Upper lobe of left lung (tissue), 4 donors: ENCODE measurements around the gene CAV1.

Source experiments
- CTCF ChIP-seq, 6 experiments: fragments of 450-650 bp in 4 of 6; fragments of 200-600 bp in 2 of 6; sonication (generic) in 2 of 6; IDR thresholded peaks; one replicate each; pipeline ENCODE4 v1.5.1; 2016 to 2019; ENCODE audit warnings: antibody characterized with exemption in 6 of 6
- POLR2A ChIP-seq, 4 donors: fragments of 450-650 bp; IDR thresholded peaks; one replicate each; pipeline ENCODE4 v1.5.1; 2016 to 2017; ENCODE audit warnings: antibody characterized with exemption in 4 of 4, mild to moderate bottlenecking in 2 of 4
- POLR2AphosphoS5 ChIP-seq, 2 donors: sonication (generic); formaldehyde crosslinking; IDR thresholded peaks; one replicate each; pipeline ENCODE4 v1.5.1; 2017; ENCODE audit warnings: antibody characterized with exemption in 2 of 2

GRCh38 chr7:116572036-116572435, 47.2 kb downstream of the CAV1 start:
- TF ChIP-seq CTCF (IDR thresholded peaks at IDR 0.05): no peak
- no peak for TF ChIP-seq POLR2AphosphoS5 (IDR thresholded peaks at IDR 0.05)
- TF ChIP-seq POLR2A (IDR thresholded peaks at IDR 0.05): no peak
